Immature natural killer cell (primary cell): ENCODE measurements around the gene COL28A1. TPM values are rescaled to one million over a fixed set of nuclear protein-coding genes. Genes with fewer than 3 reads are reported as not detected.
"Not testable (repeated sequence)": the region's sequence is repeated elsewhere in the genome, so short reads cannot be mapped to it uniquely, and the experiment has no call there.

Experiments
- DNase-seq, 3 donors: peaks; one replicate each; pipeline ENCODE4 v3.0.0; 2022; ENCODE audit warnings: mixed read lengths in 1 of 3
- H3K27ac Mint-ChIP-seq, 6 donors: one replicate each; pipeline ENCODE4 v1.8.0; 2020; ENCODE audit warnings: mixed read lengths in 6 of 6, mild to moderate bottlenecking in 5 of 6, inconsistent platforms in 4 of 6, moderate library complexity in 3 of 6
- H3K27me3 Mint-ChIP-seq, 3 donors: one replicate each; pipeline ENCODE4 v1.8.0; 2020 to 2021; ENCODE audit warnings: low read depth in 3 of 3, mild to moderate bottlenecking in 3 of 3, mixed read lengths in 3 of 3, moderate library complexity in 3 of 3, inconsistent platforms in 1 of 3
- H3K36me3 Mint-ChIP-seq, 3 donors: one replicate each; pipeline ENCODE4 v1.8.0; 2020; ENCODE audit warnings: mixed read lengths in 3 of 3, inconsistent platforms in 2 of 3, mild to moderate bottlenecking in 2 of 3
- H3K4me1 Mint-ChIP-seq, 2 donors: one replicate each; pipeline ENCODE4 v1.8.0; 2020; ENCODE audit warnings: inconsistent platforms in 2 of 2, mild to moderate bottlenecking in 2 of 2, mixed read lengths in 2 of 2, moderate library complexity in 1 of 2
- H3K4me3 Mint-ChIP-seq, 5 donors: one replicate each; pipeline ENCODE4 v1.8.0; 2020; ENCODE audit warnings: mild to moderate bottlenecking in 5 of 5, mixed read lengths in 5 of 5, inconsistent platforms in 3 of 5, moderate library complexity in 3 of 5
- H3K9me3 Mint-ChIP-seq, 6 donors: one replicate each; pipeline ENCODE4 v1.8.0; 2020; ENCODE audit warnings: mild to moderate bottlenecking in 6 of 6, mixed read lengths in 6 of 6, inconsistent platforms in 4 of 6, moderate library complexity in 3 of 6
- polyA plus RNA-seq, 3 donors: library from polyadenylated mRNA; unstranded; fragments of 300-500 nt; fragmentation: Illumina TruSeq; gene quantifications; one replicate each; pipeline ENCODE4 v1.2.3, GENCODE V29; 2021

Gene COL28A1
- polyA plus RNA-seq, 3 donors from 2014 or later = not detected

DNA sequence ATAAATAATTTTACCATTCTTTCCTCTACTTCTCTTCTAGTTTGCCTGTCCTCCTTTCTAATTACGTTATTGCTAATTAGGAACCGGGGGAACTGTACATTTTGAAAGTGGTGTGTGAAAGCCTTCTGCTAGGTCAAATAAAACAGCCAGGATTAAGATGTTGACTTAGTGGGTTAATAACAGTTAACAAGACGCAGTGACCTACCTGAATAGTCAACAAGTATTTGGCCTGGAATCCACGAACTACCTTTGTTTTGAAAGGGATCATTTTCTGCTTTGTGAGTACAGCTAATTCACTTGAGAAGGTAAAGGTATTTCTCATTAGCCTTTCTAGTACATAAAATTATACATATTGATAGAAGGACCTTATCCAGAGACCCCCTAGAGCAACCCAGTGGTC lies 139.9 kb downstream of the COL28A1 start:
- no peaks in the 10 kb centered on the region for H3K4me1 Mint-ChIP-seq
- DNase-seq = no peak
- H3K9me3 Mint-ChIP-seq = peaks cover 0 to 18% (median 8%) of the 10 kb centered on the region in 6 donors
- H3K4me3 Mint-ChIP-seq = no peak overlapping the region
- H3K27me3 Mint-ChIP-seq = peaks cover 2 to 6% (median 3%) of the 10 kb centered on the region in 3 donors
- H3K36me3 Mint-ChIP-seq = peaks cover 5 to 16% (median 7%) of the 10 kb centered on the region in 3 donors
- H3K27ac Mint-ChIP-seq = no peak overlapping the region

- not testable (repeated sequence) for H3K4me3 Mint-ChIP-seq, H3K27me3 Mint-ChIP-seq, H3K27ac Mint-ChIP-seq, DNase-seq, H3K4me1 Mint-ChIP-seq
- H3K36me3 Mint-ChIP-seq = peaks cover 7 to 18% (median 8%) of the 10 kb centered on the region in 3 donors
- peaks cover 0 to 18% (median 8%) of the 10 kb centered on the region in 6 donors for H3K9me3 Mint-ChIP-seq
Observed at GRCh38 chr7:7388164-7388563, 147.5 kb downstream of the COL28A1 start.

DNA sequence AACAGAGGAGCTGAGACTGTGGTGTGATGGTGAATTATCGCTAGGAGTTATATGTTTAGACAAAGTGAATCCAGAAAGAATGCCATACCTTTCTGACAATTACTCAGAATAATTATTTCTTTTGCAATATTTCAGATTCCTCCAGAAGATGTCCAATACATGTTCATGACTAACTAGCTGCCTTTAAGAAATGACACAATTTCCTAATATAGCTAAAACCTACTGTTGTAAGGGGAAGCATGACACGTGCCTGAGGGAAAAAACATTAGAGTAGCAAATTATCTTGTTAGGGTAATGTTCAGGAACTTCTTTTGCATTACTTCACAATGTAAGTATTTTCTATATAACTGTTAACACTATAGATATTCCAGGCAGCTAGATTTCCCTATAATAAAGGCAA lies 150.3 kb downstream of the COL28A1 start:
- peaks cover 0 to 8% of the 10 kb centered on the region in 2 donors for H3K4me1 Mint-ChIP-seq
- H3K27me3 Mint-ChIP-seq = peaks cover 0 to 5% (median 0%) of the 10 kb centered on the region in 3 donors
- no peak for DNase-seq
- no peak overlapping the region for H3K4me3 Mint-ChIP-seq
- no peaks in the 10 kb centered on the region for H3K36me3 Mint-ChIP-seq
- H3K27ac Mint-ChIP-seq = no peak overlapping the region
- H3K9me3 Mint-ChIP-seq = peaks cover 0 to 3% (median 0%) of the 10 kb centered on the region in 6 donors

DNA sequence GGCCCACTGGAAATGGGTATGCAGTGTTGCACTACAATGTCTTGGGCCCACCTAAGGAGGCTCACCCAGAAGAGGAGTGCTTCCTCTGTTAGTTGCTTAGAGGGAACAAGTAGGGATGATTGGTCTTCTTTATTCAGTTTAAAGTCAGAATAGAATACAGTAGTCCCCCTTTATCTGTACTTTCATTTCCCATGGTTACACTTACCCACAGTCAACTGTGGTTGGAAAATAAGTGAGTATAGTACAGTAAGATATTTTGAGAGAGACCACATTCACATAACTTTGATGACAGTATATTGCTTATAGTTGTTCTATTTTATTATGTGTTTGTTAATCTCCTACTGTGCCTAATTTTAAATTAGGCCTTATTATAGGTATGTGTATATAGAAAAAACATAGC lies 151.4 kb downstream of the COL28A1 start:
- DNase-seq = no peak
- H3K36me3 Mint-ChIP-seq = no peaks in the 10 kb centered on the region
- H3K9me3 Mint-ChIP-seq = peaks cover 0 to 3% (median 0%) of the 10 kb centered on the region in 6 donors
- peaks cover 0 to 8% of the 10 kb centered on the region in 2 donors for H3K4me1 Mint-ChIP-seq
- no peak overlapping the region for H3K4me3 Mint-ChIP-seq
- H3K27ac Mint-ChIP-seq = no peak overlapping the region
- H3K27me3 Mint-ChIP-seq = peaks cover 0 to 2% (median 0%) of the 10 kb centered on the region in 3 donors

DNA sequence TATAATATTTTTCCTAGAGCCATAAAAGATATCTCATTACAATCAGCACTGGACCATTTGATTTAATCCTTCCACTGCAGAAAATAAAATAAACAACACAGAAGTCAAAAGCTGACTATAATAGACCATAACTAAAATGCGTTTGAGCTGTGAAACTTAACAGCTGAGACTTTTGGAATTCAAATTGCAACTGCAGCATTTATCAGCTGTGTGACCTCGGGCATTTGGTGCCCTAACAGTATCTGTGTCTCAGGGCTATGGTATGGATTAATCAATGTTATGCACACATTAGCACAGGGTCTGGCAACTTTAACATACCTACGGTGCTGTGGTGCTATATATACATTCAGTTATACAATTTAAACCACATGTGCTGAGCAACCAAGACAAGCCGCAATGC lies 160.1 kb downstream of the COL28A1 start:
- Mint-ChIP-seq H3K27ac (no peak overlapping the region), H3K36me3 (peaks cover 0 to 12% (median 0%) of the 10 kb centered on the region in 3 donors), H3K9me3 (no peaks in the 10 kb centered on the region), H3K4me3 (no peak overlapping the region), H3K4me1 (no peaks in the 10 kb centered on the region), H3K27me3 (no peaks in the 10 kb centered on the region)
- DNase-seq = no peak

- no peaks in the 10 kb centered on the region for H3K9me3 Mint-ChIP-seq
Observed at GRCh38 chr7:7370076-7370475, 165.6 kb downstream of the COL28A1 start.

DNA sequence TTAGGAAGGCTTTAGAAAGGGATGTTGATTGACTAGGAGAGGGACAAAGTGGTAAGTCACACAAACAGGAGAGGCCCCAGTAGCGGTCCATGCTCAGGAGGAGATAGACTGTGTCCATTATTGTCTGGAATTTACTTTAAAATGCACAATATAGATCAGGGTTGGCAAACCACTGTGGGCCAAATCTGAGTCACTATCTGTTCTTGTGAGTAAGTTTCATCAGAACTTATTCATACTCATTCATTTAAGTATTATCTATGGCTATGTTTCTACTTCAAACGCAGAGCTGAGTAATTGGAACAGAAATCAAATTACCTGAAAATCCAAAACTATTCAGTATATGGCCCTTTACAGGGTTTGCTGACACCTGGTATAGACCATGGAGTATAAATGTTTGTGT lies 166.5 kb downstream of the COL28A1 start:
- peaks cover 0 to 4% (median 3%) of the 10 kb centered on the region in 3 donors for H3K27me3 Mint-ChIP-seq
- H3K27ac Mint-ChIP-seq = no peak overlapping the region
- H3K4me3 Mint-ChIP-seq = no peak overlapping the region
- H3K36me3 Mint-ChIP-seq = peaks cover 0 to 11% (median 0%) of the 10 kb centered on the region in 3 donors
- H3K4me1 Mint-ChIP-seq = no peaks in the 10 kb centered on the region
- DNase-seq = no peak
- no peaks in the 10 kb centered on the region for H3K9me3 Mint-ChIP-seq

More at GRCh38 chr7:7370076-7370475, 165.6 kb downstream of the COL28A1 start:
- no peaks in the 10 kb centered on the region for H3K4me1 Mint-ChIP-seq
- no peak overlapping the region for H3K27ac Mint-ChIP-seq
- no peak overlapping the region for H3K4me3 Mint-ChIP-seq
- peaks cover 0 to 3% (median 2%) of the 10 kb centered on the region in 3 donors for H3K27me3 Mint-ChIP-seq
- peaks cover 0 to 8% (median 0%) of the 10 kb centered on the region in 3 donors for H3K36me3 Mint-ChIP-seq
- no peak for DNase-seq

DNA sequence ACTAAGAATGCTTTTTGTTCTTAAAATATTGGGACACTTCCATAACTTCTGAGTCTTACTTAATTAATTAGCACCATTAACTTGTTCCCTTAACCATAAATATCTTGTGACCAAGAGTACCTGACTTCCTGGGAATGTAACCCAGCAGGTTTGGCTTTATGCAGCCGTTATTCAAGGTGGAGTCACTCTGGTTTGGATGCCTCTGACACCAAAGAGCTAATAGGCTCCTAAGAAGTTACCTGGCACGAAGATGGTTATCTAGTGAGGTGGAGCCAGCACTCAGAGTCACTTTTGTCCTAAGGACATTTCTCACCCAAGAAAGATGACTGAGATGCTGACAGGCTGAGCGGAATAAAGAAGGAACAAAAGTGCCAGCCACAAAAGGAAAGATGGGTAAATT lies 181.0 kb downstream of the COL28A1 start:
- DNase-seq = no peak
- peaks cover 0 to 3% (median 0%) of the 10 kb centered on the region in 3 donors for H3K36me3 Mint-ChIP-seq
- no peak overlapping the region for H3K27ac Mint-ChIP-seq
- no peaks in the 10 kb centered on the region for H3K9me3 Mint-ChIP-seq
- H3K4me1 Mint-ChIP-seq = no peaks in the 10 kb centered on the region
- no peak overlapping the region for H3K4me3 Mint-ChIP-seq
- peaks cover 0 to 2% (median 0%) of the 10 kb centered on the region in 3 donors for H3K27me3 Mint-ChIP-seq

- no peak overlapping the region for H3K4me3 Mint-ChIP-seq
- H3K36me3 Mint-ChIP-seq = peaks cover 0 to 3% (median 0%) of the 10 kb centered on the region in 3 donors
- peaks cover 0 to 6% (median 2%) of the 10 kb centered on the region in 3 donors for H3K27me3 Mint-ChIP-seq
- no peak for DNase-seq
- H3K27ac Mint-ChIP-seq = no peak overlapping the region
- no peaks in the 10 kb centered on the region for H3K9me3 Mint-ChIP-seq
- H3K4me1 Mint-ChIP-seq = no peaks in the 10 kb centered on the region
Observed at GRCh38 chr7:7352845-7353244, 182.8 kb downstream of the COL28A1 start.

GRCh38 chr7:7351832-7352231 lies 183.8 kb downstream of the COL28A1 start:
- no peaks in the 10 kb centered on the region for H3K4me1 Mint-ChIP-seq
- no peaks in the 10 kb centered on the region for H3K9me3 Mint-ChIP-seq
- H3K36me3 Mint-ChIP-seq = no peaks in the 10 kb centered on the region
- H3K27me3 Mint-ChIP-seq = peaks cover 0 to 7% (median 2%) of the 10 kb centered on the region in 3 donors
- H3K27ac Mint-ChIP-seq = no peak overlapping the region
- H3K4me3 Mint-ChIP-seq = no peak overlapping the region
- no peak for DNase-seq

DNA sequence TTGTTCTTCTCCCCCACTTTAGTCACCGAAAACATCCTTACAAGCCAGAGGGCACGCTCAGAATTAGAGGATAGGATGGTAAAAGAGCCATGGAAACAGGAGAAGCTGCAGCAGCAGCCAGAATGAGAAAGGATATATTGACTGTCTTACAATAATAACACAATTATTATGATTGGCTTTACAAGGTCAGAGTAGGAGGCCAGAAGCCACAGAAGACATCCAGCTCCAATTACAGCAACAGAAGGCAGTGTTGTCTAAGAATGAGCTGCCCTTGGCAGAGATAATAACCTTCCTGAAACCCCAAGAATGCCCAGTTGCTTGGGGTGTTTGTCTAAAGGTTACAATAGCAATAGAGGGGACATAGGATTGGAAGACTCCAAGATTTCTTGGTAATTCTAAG lies 184.5 kb downstream of the COL28A1 start:
- H3K9me3 Mint-ChIP-seq = no peaks in the 10 kb centered on the region
- peaks cover 0 to 10% (median 2%) of the 10 kb centered on the region in 3 donors for H3K27me3 Mint-ChIP-seq
- H3K4me3 Mint-ChIP-seq = no peak overlapping the region
- no peak overlapping the region for H3K27ac Mint-ChIP-seq
- no peaks in the 10 kb centered on the region for H3K36me3 Mint-ChIP-seq
- H3K4me1 Mint-ChIP-seq = no peaks in the 10 kb centered on the region
- DNase-seq = no peak

- no peak overlapping the region for H3K4me3 Mint-ChIP-seq
- H3K9me3 Mint-ChIP-seq = no peaks in the 10 kb centered on the region
- peaks cover 0 to 3% (median 0%) of the 10 kb centered on the region in 3 donors for H3K36me3 Mint-ChIP-seq
- peaks cover 0 to 10% (median 2%) of the 10 kb centered on the region in 3 donors for H3K27me3 Mint-ChIP-seq
- H3K27ac Mint-ChIP-seq = no peak overlapping the region
- DNase-seq = no peak
- H3K4me1 Mint-ChIP-seq = no peaks in the 10 kb centered on the region
Observed at GRCh38 chr7:7349156-7349555, 186.5 kb downstream of the COL28A1 start.

- H3K4me3 Mint-ChIP-seq = no peak overlapping the region
- no peaks in the 10 kb centered on the region for H3K4me1 Mint-ChIP-seq
- no peak for DNase-seq
- no peak overlapping the region for H3K27ac Mint-ChIP-seq
- peaks cover 0 to 10% (median 2%) of the 10 kb centered on the region in 3 donors for H3K27me3 Mint-ChIP-seq
- no peaks in the 10 kb centered on the region for H3K9me3 Mint-ChIP-seq
- peaks cover 0 to 3% (median 0%) of the 10 kb centered on the region in 3 donors for H3K36me3 Mint-ChIP-seq
Observed at GRCh38 chr7:7347045-7347444, 188.6 kb downstream of the COL28A1 start.

DNA sequence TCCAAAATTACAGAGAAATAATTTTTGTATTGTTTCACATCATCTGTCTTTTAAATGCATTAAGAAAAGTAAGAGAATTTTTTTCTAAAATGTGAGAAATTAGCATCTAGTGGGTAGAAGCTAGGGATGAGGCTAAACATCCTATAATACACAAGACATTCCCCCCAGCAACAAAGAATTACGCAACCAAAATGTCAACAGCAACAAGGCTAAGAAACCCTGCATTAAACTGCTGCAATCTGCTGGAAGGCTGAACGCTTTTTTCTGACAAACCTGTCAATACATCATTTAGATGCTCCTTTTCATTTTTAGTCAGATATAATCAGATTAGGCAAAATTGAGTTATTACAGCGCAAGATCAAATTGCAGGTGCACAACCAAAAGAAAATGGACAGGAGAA lies 191.1 kb downstream of the COL28A1 start:
- Mint-ChIP-seq H3K4me1 (no peaks in the 10 kb centered on the region), H3K4me3 (no peak overlapping the region), H3K27me3 (peaks cover 0 to 8% (median 5%) of the 10 kb centered on the region in 3 donors), H3K27ac (no peak overlapping the region), H3K36me3 (peaks cover 0 to 3% (median 0%) of the 10 kb centered on the region in 3 donors), H3K9me3 (no peaks in the 10 kb centered on the region)
- DNase-seq = no peak

DNA sequence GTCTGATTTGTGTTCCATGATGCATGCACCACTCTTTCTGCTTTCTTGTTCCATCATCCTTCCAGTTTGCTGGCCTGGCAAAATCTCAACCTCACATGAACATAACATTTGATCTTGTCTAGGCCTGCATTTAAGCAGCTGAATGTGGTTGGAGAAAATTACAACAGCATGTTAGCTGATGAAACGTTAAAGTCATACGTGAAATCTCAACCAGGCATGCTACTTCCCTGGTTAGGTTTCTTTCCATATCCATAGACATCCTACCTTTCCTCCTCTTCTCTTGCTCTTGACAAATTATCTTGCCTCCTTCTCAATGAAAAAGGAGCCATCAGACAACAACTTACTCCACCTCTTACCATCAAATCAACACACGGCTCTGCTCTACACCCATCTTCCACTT lies 199.8 kb downstream of the COL28A1 start:
- H3K27me3 Mint-ChIP-seq = peaks cover 0 to 2% (median 2%) of the 10 kb centered on the region in 3 donors
- DNase-seq = no peak
- no peaks in the 10 kb centered on the region for H3K36me3 Mint-ChIP-seq
- no peak overlapping the region for H3K27ac Mint-ChIP-seq
- peaks cover 5 to 14% of the 10 kb centered on the region in 2 donors for H3K4me1 Mint-ChIP-seq
- H3K9me3 Mint-ChIP-seq = no peaks in the 10 kb centered on the region
- no peak overlapping the region for H3K4me3 Mint-ChIP-seq
